GM23248 (cell line): ENCODE data around the gene LY86.

Experiments
- EZH2 ChIP-seq: fragments of 200-600 bp; sonication (generic); IDR thresholded peaks from 2 replicates; pipeline ENCODE4 v1.6.1; 2018; ENCODE audit warnings: antibody characterized with exemption, mild to moderate bottlenecking; ENCODE audit not compliant: insufficient read depth, poor library complexity, severe bottlenecking
- EZH2phosphoT487 ChIP-seq: fragments of 200-600 bp; sonication (generic); IDR thresholded peaks from 2 replicates; pipeline ENCODE4 v1.6.1; 2018; ENCODE audit warnings: antibody characterized with exemption, moderate library complexity, mild to moderate bottlenecking, low read depth; ENCODE audit not compliant: insufficient read depth

GRCh38 chr6:6585003-6585311, 3.6 kb upstream of the LY86 start:
- TF ChIP-seq EZH2, result no peak
- TF ChIP-seq EZH2phosphoT487, result no peak
